GM21390 (cell line): ENCODE results near the gene NKD2.

ENCODE experiments used
- ATAC-seq: cut with Tn5 transposase; IDR thresholded peaks from one replicate; pipeline ENCODE4 v1.9.1; 2021; ENCODE audit not compliant: unreplicated experiment

NKD2 gene

GRCh38 chr5:1028481-1029281 lies 20.1 kb downstream of the NKD2 start:
- ATAC-seq: no peak

- ATAC-seq: no peak
Measured at GRCh38 chr5:1029282-1029944, 20.8 kb downstream of the NKD2 start.

GRCh38 chr5:1029945-1030625 lies 21.5 kb downstream of the NKD2 start:
- ATAC-seq: no peak

- no peak for ATAC-seq
Measured at GRCh38 chr5:1030801-1031271, 22.2 kb downstream of the NKD2 start.

- no peak for ATAC-seq
Measured at GRCh38 chr5:1031306-1031959, 22.8 kb downstream of the NKD2 start.

GRCh38 chr5:1032011-1032410 lies 23.4 kb downstream of the NKD2 start:
- ATAC-seq: no peak

GRCh38 chr5:1032551-1033027 lies 24.0 kb downstream of the NKD2 start:
- no peak for ATAC-seq

- ATAC-seq: no peak
Measured at GRCh38 chr5:1033178-1033577, 24.6 kb downstream of the NKD2 start.

- ATAC-seq: no peak
Measured at GRCh38 chr5:1033606-1034420, 25.2 kb downstream of the NKD2 start.

- no peak for ATAC-seq
Measured at GRCh38 chr5:1034421-1034905, 25.9 kb downstream of the NKD2 start.

GRCh38 chr5:1034986-1035385 lies 26.4 kb downstream of the NKD2 start:
- ATAC-seq: no peak

GRCh38 chr5:1035421-1036405 lies 27.1 kb downstream of the NKD2 start:
- ATAC-seq: no peak

GRCh38 chr5:1036504-1037122 lies 28.0 kb downstream of the NKD2 start:
- no peak for ATAC-seq

GRCh38 chr5:1037123-1037670 lies 28.6 kb downstream of the NKD2 start:
- ATAC-seq: no peak

GRCh38 chr5:1037671-1038416 lies 29.2 kb downstream of the NKD2 start:
- no peak for ATAC-seq

GRCh38 chr5:1038417-1039209 lies 30.0 kb downstream of the NKD2 start:
- ATAC-seq: no peak

- ATAC-seq: no peak
Measured at GRCh38 chr5:1039210-1039548, 30.6 kb downstream of the NKD2 start.
